IPS-20b (cell line): ENCODE data around the gene PALB2.
"Not testable (repeated sequence)": the region's sequence is repeated elsewhere in the genome, so short reads cannot be mapped to it uniquely, and the experiment has no call there.

ENCODE experiments used
- H3K27ac ChIP-seq: one replicate; pipeline ENCODE4 v1.5.1; 2013; ENCODE audit warnings: low read length
- H3K27me3 ChIP-seq: 2 replicates; pipeline ENCODE4 v1.6.1; 2013; ENCODE audit warnings: mild to moderate bottlenecking, low read length, inconsistent platforms; ENCODE audit not compliant: insufficient read depth
- H3K36me3 ChIP-seq: 2 replicates; pipeline ENCODE4 v1.6.1; 2013; ENCODE audit warnings: low read depth, mild to moderate bottlenecking, inconsistent platforms, low read length, moderate library complexity; ENCODE audit not compliant: insufficient read depth
- H3K4me1 ChIP-seq: 2 replicates; pipeline ENCODE4 v1.6.1; 2013; ENCODE audit warnings: mild to moderate bottlenecking, control low read depth, inconsistent platforms, low read length, moderate library complexity; ENCODE audit not compliant: insufficient read depth
- H3K4me3 ChIP-seq: 2 replicates; pipeline ENCODE4 v1.5.1; 2013; ENCODE audit warnings: mild to moderate bottlenecking, low read length, inconsistent platforms
- H3K9ac ChIP-seq: 2 replicates; pipeline ENCODE4 v1.6.1; 2013; ENCODE audit warnings: low read depth, mild to moderate bottlenecking, inconsistent platforms, low read length, moderate library complexity
- H3K9me3 ChIP-seq: 2 replicates; pipeline ENCODE4 v1.6.1; 2013; ENCODE audit warnings: mild to moderate bottlenecking, low read depth, low read length, inconsistent platforms; ENCODE audit not compliant: insufficient read depth

The PALB2 gene

GRCh38 chr16:23634461-23635036, 6.6 kb downstream of the PALB2 start:
- Histone ChIP-seq H3K27ac (no peak overlapping the region), H3K4me3 (no peak overlapping the region)

GRCh38 chr16:23631874-23632273, 9.2 kb downstream of the PALB2 start:
- peaks cover 85% of the 10 kb centered on the region for H3K36me3 ChIP-seq
- H3K9ac ChIP-seq, H3K9me3 ChIP-seq, H3K27me3 ChIP-seq, H3K4me1 ChIP-seq, H3K27ac ChIP-seq, H3K4me3 ChIP-seq: not testable (repeated sequence)

More at GRCh38 chr16:23634461-23635036, 6.6 kb downstream of the PALB2 start:
- Histone ChIP-seq H3K4me1 (no peaks in the 10 kb centered on the region), H3K9me3 (no peaks in the 10 kb centered on the region), H3K36me3 (peaks cover 80% of the 10 kb centered on the region), H3K27me3 (no peaks in the 10 kb centered on the region), H3K9ac (no peak overlapping the region)

- Histone ChIP-seq H3K27ac (no peak overlapping the region), H3K9ac (no peak overlapping the region), H3K9me3 (no peaks in the 10 kb centered on the region), H3K27me3 (no peaks in the 10 kb centered on the region), H3K36me3 (peaks cover 85% of the 10 kb centered on the region), H3K4me1 (no peaks in the 10 kb centered on the region), H3K4me3 (no peak overlapping the region)
Measured at GRCh38 chr16:23629516-23629915, 11.6 kb downstream of the PALB2 start.

- no peaks in the 10 kb centered on the region for H3K4me1 ChIP-seq
- no peaks in the 10 kb centered on the region for H3K27me3 ChIP-seq
- no peak overlapping the region for H3K9ac ChIP-seq
- H3K9me3 ChIP-seq = no peaks in the 10 kb centered on the region
- no peak overlapping the region for H3K4me3 ChIP-seq
- no peak overlapping the region for H3K27ac ChIP-seq
- peaks cover 94% of the 10 kb centered on the region for H3K36me3 ChIP-seq
Measured at GRCh38 chr16:23624092-23624491, 17.0 kb downstream of the PALB2 start.

GRCh38 chr16:23615805-23616204, 25.3 kb downstream of the PALB2 start:
- H3K27me3 ChIP-seq = no peaks in the 10 kb centered on the region
- no peaks in the 10 kb centered on the region for H3K4me1 ChIP-seq
- no peak overlapping the region for H3K27ac ChIP-seq

GRCh38 chr16:23611936-23612335, 29.2 kb downstream of the PALB2 start:
- Histone ChIP-seq H3K27ac (no peak overlapping the region), H3K27me3 (no peaks in the 10 kb centered on the region), H3K4me3 (no peak overlapping the region), H3K9ac (no peak overlapping the region), H3K9me3 (no peaks in the 10 kb centered on the region), H3K4me1 (no peaks in the 10 kb centered on the region), H3K36me3 (peaks cover 72% of the 10 kb centered on the region)

More at GRCh38 chr16:23615805-23616204, 25.3 kb downstream of the PALB2 start:
- no peak overlapping the region for H3K4me3 ChIP-seq
- H3K9ac ChIP-seq = no peak overlapping the region
- H3K36me3 ChIP-seq = peaks cover 85% of the 10 kb centered on the region
- no peaks in the 10 kb centered on the region for H3K9me3 ChIP-seq

- H3K9me3 ChIP-seq, H3K9ac ChIP-seq, H3K4me3 ChIP-seq, H3K27ac ChIP-seq, H3K4me1 ChIP-seq, H3K27me3 ChIP-seq: not testable (repeated sequence)
- peaks cover 71% of the 10 kb centered on the region for H3K36me3 ChIP-seq
Measured at GRCh38 chr16:23610905-23611304, 30.2 kb downstream of the PALB2 start.

- Histone ChIP-seq H3K9me3 (no peaks in the 10 kb centered on the region), H3K4me3 (no peak overlapping the region), H3K4me1 (no peaks in the 10 kb centered on the region), H3K9ac (no peak overlapping the region), H3K36me3 (peaks cover 73% of the 10 kb centered on the region), H3K27me3 (no peaks in the 10 kb centered on the region), H3K27ac (no peak overlapping the region)
Measured at GRCh38 chr16:23609929-23610328, 31.2 kb downstream of the PALB2 start.

GRCh38 chr16:23608194-23608593, 32.9 kb downstream of the PALB2 start:
- Histone ChIP-seq H3K4me1 (no peaks in the 10 kb centered on the region), H3K36me3 (peaks cover 73% of the 10 kb centered on the region), H3K4me3 (no peak overlapping the region), H3K27ac (no peak overlapping the region), H3K9me3 (no peaks in the 10 kb centered on the region), H3K9ac (no peak overlapping the region), H3K27me3 (no peaks in the 10 kb centered on the region)

- no peaks in the 10 kb centered on the region for H3K4me1 ChIP-seq
- no peaks in the 10 kb centered on the region for H3K9me3 ChIP-seq
- H3K4me3 ChIP-seq = no peak overlapping the region
- peaks cover 73% of the 10 kb centered on the region for H3K36me3 ChIP-seq
- H3K9ac ChIP-seq = no peak overlapping the region
- no peaks in the 10 kb centered on the region for H3K27me3 ChIP-seq
- no peak overlapping the region for H3K27ac ChIP-seq
Measured at GRCh38 chr16:23607726-23608125, 33.4 kb downstream of the PALB2 start.

GRCh38 chr16:23597003-23597756, 43.9 kb downstream of the PALB2 start:
- no peak overlapping the region for H3K27ac ChIP-seq
- no peaks in the 10 kb centered on the region for H3K9me3 ChIP-seq
- H3K9ac ChIP-seq = 0 out of 2 replicates have a peak overlapping the region, but pooled peaks have one; percentile 52
- 0 out of 2 replicates have a peak overlapping the region, but pooled peaks have one; percentile 35 for H3K4me3 ChIP-seq
- no peaks in the 10 kb centered on the region for H3K27me3 ChIP-seq
- H3K4me1 ChIP-seq = peaks cover 17% of the 10 kb centered on the region
- peaks cover 27% of the 10 kb centered on the region for H3K36me3 ChIP-seq
